HepG2 (cell line): ENCODE results near the gene MYH9. TPM values are rescaled to one million over a fixed set of nuclear protein-coding genes. Genes with fewer than 3 reads are reported as not detected.
A peak's percentile ranks its signal among the peaks of the same experiment; 100 is the strongest.

Experiments used
- CENPT ChIP-seq: sonication (generic); formaldehyde crosslinking; IDR thresholded peaks from 2 replicates; pipeline ENCODE4 v1.8.0; 2022; ENCODE audit warnings: low read depth, mild to moderate bottlenecking, moderate library complexity, missing genetic modification reagents
- ESRRA ChIP-seq: sonication (generic); formaldehyde crosslinking; IDR thresholded peaks from 2 replicates; pipeline ENCODE4 v1.5.1; 2020; ENCODE audit warnings: mild to moderate bottlenecking, low read depth, missing genetic modification reagents
- FOXJ3 ChIP-seq: sonication (generic); formaldehyde crosslinking; IDR thresholded peaks from 2 replicates; pipeline ENCODE4 v1.4.0; 2020; ENCODE audit warnings: missing genetic modification reagents, mild to moderate bottlenecking, borderline replicate concordance
- IKZF1 ChIP-seq: fragments of 450-650 bp; IDR thresholded peaks from 2 replicates; pipeline ENCODE4 v1.7.1; 2016
- PCBP1 ChIP-seq: fragments of 200-400 bp; formaldehyde crosslinking; IDR thresholded peaks from 2 replicates; pipeline ENCODE4 v1.6.1; 2017; ENCODE audit warnings: mild to moderate bottlenecking, low read depth, low read length, borderline replicate concordance
- POLR2G ChIP-seq: fragments of 200-400 bp; formaldehyde crosslinking; IDR thresholded peaks from 2 replicates; pipeline ENCODE4 v1.6.1; 2018; ENCODE audit warnings: mild to moderate bottlenecking, low read depth, low read length, moderate library complexity
- TFAP4 ChIP-seq: sonication (generic); IDR thresholded peaks from 2 replicates; pipeline ENCODE4 v1.6.1; 2016; ENCODE audit warnings: low read depth, borderline replicate concordance
- ZFAT ChIP-seq: sonication (generic); formaldehyde crosslinking; conservative IDR thresholded peaks from 2 replicates; pipeline ENCODE4 v1.8.1; 2023; ENCODE audit warnings: missing genetic modification reagents, inconsistent platforms
- ZFP82 ChIP-seq: sonication (generic); formaldehyde crosslinking; IDR thresholded peaks from 2 replicates; pipeline ENCODE4 v1.5.1; 2020; ENCODE audit warnings: mild to moderate bottlenecking, missing genetic modification reagents, borderline replicate concordance
- ZNF24 ChIP-seq: fragments of 450-650 bp; IDR thresholded peaks from 2 replicates; pipeline ENCODE4 v1.6.1; 2017; ENCODE audit warnings: antibody characterized with exemption, mild to moderate bottlenecking
- ZNF367 ChIP-seq: sonication (generic); formaldehyde crosslinking; IDR thresholded peaks from 2 replicates; pipeline ENCODE4 v1.4.0; 2020; ENCODE audit warnings: missing genetic modification reagents, borderline replicate concordance
- ZNF432 ChIP-seq: sonication (generic); formaldehyde crosslinking; IDR thresholded peaks from 2 replicates; pipeline ENCODE4 v1.5.0; 2020; ENCODE audit warnings: missing genetic modification reagents, mild to moderate bottlenecking, borderline replicate concordance
- ZNF563 ChIP-seq: sonication (generic); formaldehyde crosslinking; IDR thresholded peaks from 2 replicates; pipeline ENCODE4 v1.8.0; 2022; ENCODE audit warnings: mild to moderate bottlenecking, moderate library complexity, missing genetic modification reagents
- ZNF687 ChIP-seq: sonication (generic); formaldehyde crosslinking; IDR thresholded peaks from 2 replicates; pipeline ENCODE4 v1.5.1; 2020; ENCODE audit warnings: mild to moderate bottlenecking, missing genetic modification reagents, moderate library complexity
- polyA plus RNA-seq, 8 experiments: library from polyadenylated mRNA; depleted of rRNA in 3 of 8; stranded (reverse) in 7 of 8; unstranded in 1 of 8; fragments of >200 nt; fragmentation: Illumina TruSeq in 4 of 8; extraction: Trizol in 4 of 8; gene quantifications; 2 replicates each; pipeline versions ENCODE4 v1.2.1 to v1.2.3, GENCODE V29; 2011 to 2016; ENCODE audit warnings: low read depth in 4 of 8, missing spikeins in 1 of 8, mixed read lengths in 1 of 8; ENCODE audit not compliant: insufficient read depth in 1 of 8
- total RNA-seq, 5 experiments: library from RNA; depleted of rRNA; stranded (reverse); fragments of >200 nt; fragmentation: Illumina TruSeq; extraction: Trizol; gene quantifications; 2 replicates each; pipeline ENCODE4 v1.2.3, GENCODE V29; 2016; ENCODE audit warnings: low read depth in 1 of 5
- TF ChIP-seq, protein P1 (sequence below), 2 experiments: sonication (generic) in 1 of 2; formaldehyde crosslinking in 1 of 2; IDR thresholded peaks; 2 replicates each; pipeline versions ENCODE4 v1.5.1 to v1.6.1; 2011 to 2020; ENCODE audit warnings: borderline replicate concordance in 1 of 2, low read depth in 1 of 2, low read length in 1 of 2, mild to moderate bottlenecking in 1 of 2, missing genetic modification reagents in 1 of 2, moderate library complexity in 1 of 2
- TF ChIP-seq, protein P2 (sequence below): sonication (generic); formaldehyde crosslinking; IDR thresholded peaks from 2 replicates; pipeline ENCODE4 v1.5.1; 2020; ENCODE audit warnings: missing genetic modification reagents, mild to moderate bottlenecking, borderline replicate concordance
- TF ChIP-seq, protein P3 (sequence below): IDR thresholded peaks from 2 replicates; pipeline ENCODE4 v1.6.1; 2016; ENCODE audit warnings: missing compliant biosample characterization, missing genetic modification reagents, borderline replicate concordance

Gene MYH9
- total and polyA plus RNA-seq, 2 of the 13 experiments (the other 11 are each of a cell fraction or from before 2014, with no cell fraction given) = 50.7 to 98.5 TPM

- TF ChIP-seq, protein P1, sequence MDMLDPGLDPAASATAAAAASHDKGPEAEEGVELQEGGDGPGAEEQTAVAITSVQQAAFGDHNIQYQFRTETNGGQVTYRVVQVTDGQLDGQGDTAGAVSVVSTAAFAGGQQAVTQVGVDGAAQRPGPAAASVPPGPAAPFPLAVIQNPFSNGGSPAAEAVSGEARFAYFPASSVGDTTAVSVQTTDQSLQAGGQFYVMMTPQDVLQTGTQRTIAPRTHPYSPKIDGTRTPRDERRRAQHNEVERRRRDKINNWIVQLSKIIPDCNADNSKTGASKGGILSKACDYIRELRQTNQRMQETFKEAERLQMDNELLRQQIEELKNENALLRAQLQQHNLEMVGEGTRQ (IDR thresholded peaks at IDR 0.05; ENCODE audit: low read depth, low read length) = no peak
- TF ChIP-seq, protein P1 (CRISPR knock-in tag; IDR thresholded peaks at IDR 0.05; ENCODE audit: borderline replicate concordance) = no peak
- TF ChIP-seq ZNF367 (CRISPR knock-in tag) (no peak), ZNF687 (CRISPR knock-in tag) (peak; percentile 93), ZFP82 (CRISPR knock-in tag) (no peak), FOXJ3 (CRISPR knock-in tag) (no peak), CENPT (CRISPR knock-in tag) (no peak), POLR2G (peak; percentile 62; the same call in 1 of the 2 replicates), ZNF24 (no peak), ZFAT (no peak), ZNF432 (CRISPR knock-in tag) (no peak), TFAP4 (peak; percentile 100), ZNF563 (CRISPR knock-in tag) (no peak), ESRRA (CRISPR knock-in tag) (0 out of 2 replicates have a peak, but pooled peaks have one; percentile 82), PCBP1 (no peak), IKZF1 (no peak)
- TF ChIP-seq, protein P2, sequence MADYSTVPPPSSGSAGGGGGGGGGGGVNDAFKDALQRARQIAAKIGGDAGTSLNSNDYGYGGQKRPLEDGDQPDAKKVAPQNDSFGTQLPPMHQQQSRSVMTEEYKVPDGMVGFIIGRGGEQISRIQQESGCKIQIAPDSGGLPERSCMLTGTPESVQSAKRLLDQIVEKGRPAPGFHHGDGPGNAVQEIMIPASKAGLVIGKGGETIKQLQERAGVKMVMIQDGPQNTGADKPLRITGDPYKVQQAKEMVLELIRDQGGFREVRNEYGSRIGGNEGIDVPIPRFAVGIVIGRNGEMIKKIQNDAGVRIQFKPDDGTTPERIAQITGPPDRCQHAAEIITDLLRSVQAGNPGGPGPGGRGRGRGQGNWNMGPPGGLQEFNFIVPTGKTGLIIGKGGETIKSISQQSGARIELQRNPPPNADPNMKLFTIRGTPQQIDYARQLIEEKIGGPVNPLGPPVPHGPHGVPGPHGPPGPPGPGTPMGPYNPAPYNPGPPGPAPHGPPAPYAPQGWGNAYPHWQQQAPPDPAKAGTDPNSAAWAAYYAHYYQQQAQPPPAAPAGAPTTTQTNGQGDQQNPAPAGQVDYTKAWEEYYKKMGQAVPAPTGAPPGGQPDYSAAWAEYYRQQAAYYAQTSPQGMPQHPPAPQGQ (CRISPR knock-in tag) = peak; percentile 60; the same call in 1 of the 2 replicates
- TF ChIP-seq, protein P3, sequence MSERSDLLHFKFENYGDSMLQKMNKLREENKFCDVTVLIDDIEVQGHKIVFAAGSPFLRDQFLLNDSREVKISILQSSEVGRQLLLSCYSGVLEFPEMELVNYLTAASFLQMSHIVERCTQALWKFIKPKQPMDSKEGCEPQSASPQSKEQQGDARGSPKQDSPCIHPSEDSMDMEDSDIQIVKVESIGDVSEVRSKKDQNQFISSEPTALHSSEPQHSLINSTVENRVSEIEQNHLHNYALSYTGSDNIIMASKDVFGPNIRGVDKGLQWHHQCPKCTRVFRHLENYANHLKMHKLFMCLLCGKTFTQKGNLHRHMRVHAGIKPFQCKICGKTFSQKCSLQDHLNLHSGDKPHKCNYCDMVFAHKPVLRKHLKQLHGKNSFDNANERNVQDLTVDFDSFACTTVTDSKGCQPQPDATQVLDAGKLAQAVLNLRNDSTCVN (CRISPR knock-in tag) = peak; percentile 49; the same call in 1 of the 2 replicates
Observed at GRCh38 chr22:36433318-36434231, 45.8 kb upstream of the MYH9 start (continued).
